Right lung (tissue), 5 donors: ENCODE measurements around the gene SORCS1. TPM values are rescaled to one million over a fixed set of nuclear protein-coding genes. Genes with fewer than 3 reads are reported as not detected.
A peak's percentile ranks its signal among the peaks of the same experiment; 100 is the strongest.

ENCODE experiments used
- DNase-seq, 2 donors: peaks; one replicate each; pipeline ENCODE4 v3.0.0-alpha.2; 2013
- polyA plus RNA-seq, 5 donors: library from polyadenylated mRNA; unstranded; fragments of 120-200 nt; gene quantifications; one replicate each; pipeline versions ENCODE4 v1.2.1 to v1.2.3, GENCODE V29; 2013; ENCODE audit warnings: inconsistent platforms in 1 of 5, low replicate concordance in 1 of 5; ENCODE audit not compliant: insufficient read length in 5 of 5, insufficient read depth in 1 of 5

SORCS1 gene
- polyA plus RNA-seq, 5 donors: 0.18 to 0.33 (median 0.24) TPM

GRCh38 chr10:106992055-106992454 is 172.5 kb downstream of the SORCS1 start:
- no peak for DNase-seq

GRCh38 chr10:106991091-106991490 is 173.4 kb downstream of the SORCS1 start:
- DNase-seq: no peak

GRCh38 chr10:106987362-106987761 is 177.1 kb downstream of the SORCS1 start:
- DNase-seq: no peak

GRCh38 chr10:106982268-106982667 is 182.2 kb downstream of the SORCS1 start:
- no peak for DNase-seq

- no peak for DNase-seq
Observed at GRCh38 chr10:106981452-106982075, 182.9 kb downstream of the SORCS1 start.

GRCh38 chr10:106980495-106981451 is 183.7 kb downstream of the SORCS1 start:
- no peak for DNase-seq

- peak; percentile 19 to 32 for DNase-seq
Observed at GRCh38 chr10:106978756-106979155, 185.8 kb downstream of the SORCS1 start.

- DNase-seq: no peak
Observed at GRCh38 chr10:106973716-106974115, 190.8 kb downstream of the SORCS1 start.

- DNase-seq: no peak
Observed at GRCh38 chr10:106973288-106973687, 191.2 kb downstream of the SORCS1 start.

- DNase-seq: no peak
Observed at GRCh38 chr10:106972381-106972780, 192.1 kb downstream of the SORCS1 start.

GRCh38 chr10:106971411-106971831 is 193.1 kb downstream of the SORCS1 start:
- no peak for DNase-seq

GRCh38 chr10:106967452-106967851 is 197.1 kb downstream of the SORCS1 start:
- DNase-seq: no peak

GRCh38 chr10:106960812-106961211 is 203.7 kb downstream of the SORCS1 start:
- DNase-seq: no peak

GRCh38 chr10:106959521-106959920 is 205.0 kb downstream of the SORCS1 start:
- DNase-seq: no peak

GRCh38 chr10:106958589-106959361 is 205.7 kb downstream of the SORCS1 start:
- DNase-seq: no peak

GRCh38 chr10:106957823-106958588 is 206.5 kb downstream of the SORCS1 start:
- no peak for DNase-seq

- no peak for DNase-seq
Observed at GRCh38 chr10:106956216-106956915, 208.1 kb downstream of the SORCS1 start.

GRCh38 chr10:106955133-106955532 is 209.4 kb downstream of the SORCS1 start:
- DNase-seq: no peak

- no peak for DNase-seq
Observed at GRCh38 chr10:106952033-106952432, 212.5 kb downstream of the SORCS1 start.

- DNase-seq: no peak
Observed at GRCh38 chr10:106949680-106950478, 214.6 kb downstream of the SORCS1 start.
